ENCODE measurements around the gene CTNND2. TPM values are rescaled to one million over a fixed set of nuclear protein-coding genes. Genes with fewer than 3 reads are reported as not detected.

The CTNND2 gene
- total and polyA plus RNA-seq, 10 of the 15 experiments (the other 5 are each of a cell fraction or from before 2014, with no cell fraction given) = 0.02 to 0.16 (median 0.04) TPM; not detected in 7

- TF ChIP-seq, protein P1, sequence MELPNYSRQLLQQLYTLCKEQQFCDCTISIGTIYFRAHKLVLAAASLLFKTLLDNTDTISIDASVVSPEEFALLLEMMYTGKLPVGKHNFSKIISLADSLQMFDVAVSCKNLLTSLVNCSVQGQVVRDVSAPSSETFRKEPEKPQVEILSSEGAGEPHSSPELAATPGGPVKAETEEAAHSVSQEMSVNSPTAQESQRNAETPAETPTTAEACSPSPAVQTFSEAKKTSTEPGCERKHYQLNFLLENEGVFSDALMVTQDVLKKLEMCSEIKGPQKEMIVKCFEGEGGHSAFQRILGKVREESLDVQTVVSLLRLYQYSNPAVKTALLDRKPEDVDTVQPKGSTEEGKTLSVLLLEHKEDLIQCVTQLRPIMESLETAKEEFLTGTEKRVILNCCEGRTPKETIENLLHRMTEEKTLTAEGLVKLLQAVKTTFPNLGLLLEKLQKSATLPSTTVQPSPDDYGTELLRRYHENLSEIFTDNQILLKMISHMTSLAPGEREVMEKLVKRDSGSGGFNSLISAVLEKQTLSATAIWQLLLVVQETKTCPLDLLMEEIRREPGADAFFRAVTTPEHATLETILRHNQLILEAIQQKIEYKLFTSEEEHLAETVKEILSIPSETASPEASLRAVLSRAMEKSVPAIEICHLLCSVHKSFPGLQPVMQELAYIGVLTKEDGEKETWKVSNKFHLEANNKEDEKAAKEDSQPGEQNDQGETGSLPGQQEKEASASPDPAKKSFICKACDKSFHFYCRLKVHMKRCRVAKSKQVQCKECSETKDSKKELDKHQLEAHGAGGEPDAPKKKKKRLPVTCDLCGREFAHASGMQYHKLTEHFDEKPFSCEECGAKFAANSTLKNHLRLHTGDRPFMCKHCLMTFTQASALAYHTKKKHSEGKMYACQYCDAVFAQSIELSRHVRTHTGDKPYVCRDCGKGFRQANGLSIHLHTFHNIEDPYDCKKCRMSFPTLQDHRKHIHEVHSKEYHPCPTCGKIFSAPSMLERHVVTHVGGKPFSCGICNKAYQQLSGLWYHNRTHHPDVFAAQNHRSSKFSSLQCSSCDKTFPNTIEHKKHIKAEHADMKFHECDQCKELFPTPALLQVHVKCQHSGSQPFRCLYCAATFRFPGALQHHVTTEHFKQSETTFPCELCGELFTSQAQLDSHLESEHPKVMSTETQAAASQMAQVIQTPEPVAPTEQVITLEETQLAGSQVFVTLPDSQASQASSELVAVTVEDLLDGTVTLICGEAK (IDR thresholded peaks at IDR 0.05; ENCODE audit: borderline replicate concordance) = no peak
- TF ChIP-seq TARDBP (IDR thresholded peaks at IDR 0.05; ENCODE audit: borderline replicate concordance) (no peak), PRDM15 (CRISPR knock-in tag; IDR thresholded peaks at IDR 0.05) (no peak), BHLHE40 (IDR thresholded peaks at IDR 0.05; ENCODE audit: borderline replicate concordance in 1 of 2, low read depth in 2 of 2, low read length in 1 of 2) (peak in 1 of 2 experiments; percentile 48; a peak in 1 of 4 replicates), SIN3A (IDR thresholded peaks at IDR 0.05; ENCODE audit: low read depth, low read length) (no peak), ESRRA (IDR thresholded peaks at IDR 0.05; ENCODE audit: low read length) (no peak)
Measured at GRCh38 chr5:11803436-11803835, 100.8 kb downstream of the CTNND2 start (continued).

All from GM12878 (cell line).